T-helper 1 cell treated with Interleukin-12 subunit alpha and Interleukin-12 subunit beta and Interleukin-4 antibody, amounts not matched to agents 30 μg/mL and 1 μg/mL, for 36 hours (primary cell): ENCODE data around the gene PCNX1.
A peak's percentile ranks its signal among the peaks of the same experiment; 100 is the strongest.

ENCODE experiments used
- H3K27ac Mint-ChIP-seq: one replicate; pipeline ENCODE4 v1.8.0; 2021; ENCODE audit warnings: mild to moderate bottlenecking, mixed read lengths
- H3K27me3 Mint-ChIP-seq: one replicate; pipeline ENCODE4 v1.8.0; 2021; ENCODE audit warnings: low read depth, mixed read lengths
- H3K36me3 Mint-ChIP-seq: one replicate; pipeline ENCODE4 v1.8.0; 2021; ENCODE audit warnings: low read depth, mixed read lengths
- H3K4me1 Mint-ChIP-seq: one replicate; pipeline ENCODE4 v1.8.0; 2021; ENCODE audit warnings: low read depth, mixed read lengths
- H3K4me3 Mint-ChIP-seq: one replicate; pipeline ENCODE4 v1.8.0; 2021; ENCODE audit warnings: mild to moderate bottlenecking, moderate library complexity, mixed read lengths
- H3K9me3 Mint-ChIP-seq: one replicate; pipeline ENCODE4 v1.8.0; 2021; ENCODE audit warnings: mixed read lengths

The PCNX1 gene

DNA sequence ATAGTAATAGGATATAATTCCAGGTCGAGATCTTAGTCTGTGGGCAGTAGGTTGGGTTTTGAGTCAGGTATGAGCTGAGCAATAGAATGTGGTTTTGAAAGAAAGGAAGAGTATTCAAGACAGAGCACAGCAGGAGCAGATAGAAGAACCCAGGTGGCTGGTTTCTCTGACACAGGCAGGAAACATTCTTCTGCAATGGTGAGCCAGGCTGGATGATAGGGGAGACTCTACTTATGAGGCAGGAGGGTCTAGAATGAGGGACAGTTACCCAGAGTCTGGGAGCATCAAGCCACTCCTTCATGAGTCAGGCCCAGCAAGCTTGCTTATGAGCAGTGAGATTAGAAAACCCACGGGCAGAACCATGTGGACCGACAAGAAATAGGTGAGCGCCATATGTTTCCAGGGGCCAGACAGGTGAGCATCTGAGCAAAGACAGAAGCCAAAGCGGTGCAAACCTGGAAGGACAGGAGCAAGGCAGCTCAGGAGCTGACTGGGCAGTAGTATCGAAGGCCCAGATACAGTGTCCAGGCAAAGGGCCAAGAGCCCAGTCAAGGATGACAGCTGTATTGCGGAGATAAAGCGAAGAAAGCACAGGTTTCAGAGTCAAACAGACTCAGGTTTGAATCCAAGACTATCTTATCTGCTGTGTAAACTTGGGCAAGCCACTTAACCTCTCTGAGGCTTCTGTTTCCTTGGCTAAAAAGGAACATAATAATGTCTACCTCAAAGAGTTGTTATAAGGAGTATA is 22.5 kb upstream of the PCNX1 start:
- peak overlapping the region; percentile 56 for H3K4me3 Mint-ChIP-seq
- H3K27me3 Mint-ChIP-seq = no peaks in the 10 kb centered on the region
- peaks cover 75% of the 10 kb centered on the region for H3K4me1 Mint-ChIP-seq
- H3K27ac Mint-ChIP-seq = peak overlapping the region; percentile 80
- no peaks in the 10 kb centered on the region for H3K36me3 Mint-ChIP-seq
- H3K9me3 Mint-ChIP-seq = no peaks in the 10 kb centered on the region

- Mint-ChIP-seq H3K36me3 (no peaks in the 10 kb centered on the region), H3K4me3 (no peak overlapping the region), H3K9me3 (no peaks in the 10 kb centered on the region), H3K27me3 (no peaks in the 10 kb centered on the region), H3K4me1 (peaks cover 78% of the 10 kb centered on the region), H3K27ac (peak overlapping the region; percentile 21)
Measured at GRCh38 chr14:70885343-70886022, 21.8 kb upstream of the PCNX1 start.

DNA sequence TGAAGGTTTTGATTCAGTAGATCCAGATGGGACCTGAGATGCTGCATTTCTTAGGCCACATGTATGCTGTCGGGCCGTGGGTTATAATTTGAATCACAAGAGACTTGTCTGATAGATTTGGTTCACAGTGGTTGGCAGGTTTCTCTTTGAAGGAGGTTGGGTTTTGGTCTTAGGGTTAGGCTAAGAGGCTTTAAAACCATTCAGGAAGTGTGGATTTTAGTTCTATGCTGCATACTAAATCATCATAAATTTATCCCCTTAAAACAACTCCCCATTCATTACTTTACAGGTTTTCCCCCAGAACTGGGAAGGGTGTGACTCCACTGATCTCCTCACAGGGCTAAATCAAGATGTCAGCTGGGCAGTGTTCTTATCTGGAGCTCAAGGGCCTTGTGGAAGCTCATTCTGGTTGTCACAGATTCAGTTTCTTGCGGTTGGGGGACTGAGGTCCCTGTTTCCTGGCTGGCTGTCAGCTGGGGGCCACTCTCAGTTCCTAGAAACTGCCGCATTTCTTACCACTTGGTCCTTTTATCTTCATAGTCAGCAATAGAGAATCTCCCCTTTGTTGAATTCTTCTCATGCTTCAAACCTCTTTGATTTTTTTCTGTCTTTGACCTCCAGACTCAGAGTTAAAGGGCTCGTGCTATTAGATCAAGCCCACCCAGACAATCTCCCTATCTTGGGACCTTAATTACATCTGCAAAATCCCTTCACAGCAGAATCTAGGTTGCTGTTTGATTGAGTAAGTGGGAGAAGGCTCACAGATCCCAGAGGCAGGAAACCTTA is 20.6 kb upstream of the PCNX1 start:
- Mint-ChIP-seq H3K4me3 (peak overlapping the region; percentile 63), H3K27me3 (no peaks in the 10 kb centered on the region), H3K36me3 (no peaks in the 10 kb centered on the region), H3K27ac (peak overlapping the region; percentile 90), H3K9me3 (no peaks in the 10 kb centered on the region), H3K4me1 (peaks cover 81% of the 10 kb centered on the region)

DNA sequence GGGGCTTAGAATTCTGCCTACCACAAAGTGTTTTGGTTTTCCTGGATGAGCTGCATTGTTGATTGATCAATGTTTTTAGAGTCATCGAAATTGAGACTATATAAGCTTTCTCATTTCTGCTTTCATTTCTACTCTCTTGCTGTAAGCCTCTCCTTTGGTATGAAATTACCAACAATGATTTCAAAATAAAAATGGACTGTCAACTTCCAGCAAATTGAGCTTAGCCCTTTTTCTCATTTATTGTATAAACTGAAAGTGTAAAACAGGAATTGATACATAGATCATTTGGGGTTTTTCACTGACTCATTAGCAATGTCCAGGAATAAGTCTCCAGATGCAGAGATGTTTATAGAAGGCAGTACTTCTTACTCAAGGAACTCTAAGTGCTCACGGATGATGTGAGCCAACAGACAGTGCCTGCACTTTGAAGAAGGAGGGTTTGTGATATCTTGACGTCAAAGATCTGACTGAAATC is 20.0 kb upstream of the PCNX1 start:
- H3K27ac Mint-ChIP-seq = peak overlapping the region; percentile 90
- peaks cover 81% of the 10 kb centered on the region for H3K4me1 Mint-ChIP-seq
- H3K9me3 Mint-ChIP-seq = no peaks in the 10 kb centered on the region
- no peaks in the 10 kb centered on the region for H3K27me3 Mint-ChIP-seq
- peak overlapping the region; percentile 63 for H3K4me3 Mint-ChIP-seq
- H3K36me3 Mint-ChIP-seq = no peaks in the 10 kb centered on the region

- peak overlapping the region; percentile 63 for H3K4me3 Mint-ChIP-seq
- peaks cover 80% of the 10 kb centered on the region for H3K4me1 Mint-ChIP-seq
- peak overlapping the region; percentile 90 for H3K27ac Mint-ChIP-seq
- H3K36me3 Mint-ChIP-seq = peaks cover 2% of the 10 kb centered on the region
- no peaks in the 10 kb centered on the region for H3K9me3 Mint-ChIP-seq
- no peaks in the 10 kb centered on the region for H3K27me3 Mint-ChIP-seq
Measured at GRCh38 chr14:70887737-70888499, 19.3 kb upstream of the PCNX1 start.

DNA sequence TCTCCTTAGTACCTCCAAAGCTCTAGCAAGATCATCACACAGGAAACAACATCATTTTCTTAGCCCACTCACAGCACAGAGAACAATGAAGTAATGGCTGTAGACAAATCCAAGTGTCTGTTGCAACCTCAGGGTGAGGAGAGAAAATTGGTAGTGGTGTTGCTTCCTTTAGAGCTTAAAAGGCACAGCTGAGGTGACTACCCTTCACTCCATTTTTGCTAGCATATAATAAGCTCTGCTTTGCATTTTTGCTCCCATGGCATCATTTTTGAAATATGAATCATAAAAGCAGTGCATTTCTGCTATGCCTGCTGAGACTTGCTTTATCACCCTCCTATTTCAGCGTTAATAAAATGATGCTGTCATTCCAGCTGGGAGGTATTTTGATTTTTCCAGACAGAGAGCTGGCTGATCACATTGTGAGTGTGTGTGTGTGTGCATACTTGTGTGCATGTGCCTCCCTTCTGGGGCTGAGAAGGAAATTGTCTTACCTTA is 18.5 kb upstream of the PCNX1 start:
- peaks cover 80% of the 10 kb centered on the region for H3K4me1 Mint-ChIP-seq
- peak overlapping the region; percentile 55 for H3K27ac Mint-ChIP-seq
- H3K27me3 Mint-ChIP-seq = no peaks in the 10 kb centered on the region
- no peaks in the 10 kb centered on the region for H3K9me3 Mint-ChIP-seq
- no peak overlapping the region for H3K4me3 Mint-ChIP-seq
- H3K36me3 Mint-ChIP-seq = peaks cover 2% of the 10 kb centered on the region

GRCh38 chr14:70889555-70889954 is 17.7 kb upstream of the PCNX1 start:
- no peak overlapping the region for H3K4me3 Mint-ChIP-seq
- H3K27me3 Mint-ChIP-seq = no peaks in the 10 kb centered on the region
- peaks cover 2% of the 10 kb centered on the region for H3K36me3 Mint-ChIP-seq
- H3K4me1 Mint-ChIP-seq = peaks cover 81% of the 10 kb centered on the region
- no peaks in the 10 kb centered on the region for H3K9me3 Mint-ChIP-seq
- peak overlapping the region; percentile 23 for H3K27ac Mint-ChIP-seq

DNA sequence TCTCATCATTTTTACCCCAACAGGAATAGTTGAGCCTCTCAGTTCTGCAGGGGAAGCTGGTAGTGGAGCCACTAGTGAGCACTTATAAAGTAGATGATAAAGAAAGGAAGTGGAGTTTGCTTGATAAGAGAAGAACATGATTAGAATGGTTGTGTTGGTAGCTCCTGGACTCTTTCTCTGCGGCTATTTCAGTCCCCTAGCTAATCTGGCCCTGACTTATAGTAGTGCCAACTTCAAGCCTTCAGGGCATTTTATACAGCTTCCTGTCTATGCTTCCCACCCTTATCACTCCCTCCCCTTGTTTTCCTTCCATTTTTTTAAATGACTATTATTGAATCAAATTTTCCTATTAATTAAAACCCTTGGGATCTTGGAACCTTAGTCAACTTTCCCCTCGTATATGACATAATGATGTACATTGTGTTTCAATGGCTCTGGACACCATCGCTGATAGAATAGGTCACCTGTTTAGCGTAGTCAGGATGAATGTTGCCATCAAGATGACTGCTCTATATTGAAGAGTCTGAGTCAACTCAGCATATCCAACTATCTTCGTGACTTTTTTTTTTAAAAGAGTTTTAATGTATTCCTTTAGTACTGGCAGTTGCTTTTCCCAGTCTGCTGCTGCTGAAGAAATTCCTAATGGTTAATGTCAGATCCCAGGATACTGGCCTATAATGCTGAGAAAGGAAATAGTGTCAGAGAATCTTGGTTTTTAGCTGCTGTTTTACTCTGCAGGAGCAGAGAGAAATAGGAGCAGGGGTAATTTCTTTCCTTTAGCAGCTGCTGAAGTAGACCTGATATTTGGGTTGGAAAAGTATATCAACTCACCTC is 16.2 kb upstream of the PCNX1 start:
- no peaks in the 10 kb centered on the region for H3K9me3 Mint-ChIP-seq
- H3K27ac Mint-ChIP-seq = no peak overlapping the region
- peaks cover 2% of the 10 kb centered on the region for H3K36me3 Mint-ChIP-seq
- H3K27me3 Mint-ChIP-seq = no peaks in the 10 kb centered on the region
- H3K4me3 Mint-ChIP-seq = no peak overlapping the region
- peaks cover 76% of the 10 kb centered on the region for H3K4me1 Mint-ChIP-seq

DNA sequence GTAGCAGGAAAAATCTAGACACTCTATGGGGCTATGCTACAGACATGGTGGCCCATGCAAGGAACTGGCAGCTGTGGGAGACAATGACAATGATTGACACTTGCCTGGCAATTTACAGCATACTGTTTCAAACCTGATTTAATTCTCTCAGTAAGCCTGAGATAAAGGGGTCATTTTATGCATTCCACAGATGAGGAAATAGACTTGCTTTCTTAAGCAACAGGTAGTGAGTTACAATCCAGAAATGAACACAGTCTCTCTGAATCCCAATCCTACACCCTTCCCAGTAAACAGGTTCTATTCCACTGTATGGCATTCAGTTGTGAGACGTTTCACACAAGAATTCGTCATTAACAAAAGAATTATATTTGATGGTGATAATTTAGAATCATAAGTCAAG is 15.5 kb upstream of the PCNX1 start:
- H3K4me1 Mint-ChIP-seq = peaks cover 74% of the 10 kb centered on the region
- H3K9me3 Mint-ChIP-seq = peaks cover 6% of the 10 kb centered on the region
- H3K4me3 Mint-ChIP-seq = no peak overlapping the region
- peaks cover 8% of the 10 kb centered on the region for H3K36me3 Mint-ChIP-seq
- no peak overlapping the region for H3K27ac Mint-ChIP-seq
- H3K27me3 Mint-ChIP-seq = no peaks in the 10 kb centered on the region

DNA sequence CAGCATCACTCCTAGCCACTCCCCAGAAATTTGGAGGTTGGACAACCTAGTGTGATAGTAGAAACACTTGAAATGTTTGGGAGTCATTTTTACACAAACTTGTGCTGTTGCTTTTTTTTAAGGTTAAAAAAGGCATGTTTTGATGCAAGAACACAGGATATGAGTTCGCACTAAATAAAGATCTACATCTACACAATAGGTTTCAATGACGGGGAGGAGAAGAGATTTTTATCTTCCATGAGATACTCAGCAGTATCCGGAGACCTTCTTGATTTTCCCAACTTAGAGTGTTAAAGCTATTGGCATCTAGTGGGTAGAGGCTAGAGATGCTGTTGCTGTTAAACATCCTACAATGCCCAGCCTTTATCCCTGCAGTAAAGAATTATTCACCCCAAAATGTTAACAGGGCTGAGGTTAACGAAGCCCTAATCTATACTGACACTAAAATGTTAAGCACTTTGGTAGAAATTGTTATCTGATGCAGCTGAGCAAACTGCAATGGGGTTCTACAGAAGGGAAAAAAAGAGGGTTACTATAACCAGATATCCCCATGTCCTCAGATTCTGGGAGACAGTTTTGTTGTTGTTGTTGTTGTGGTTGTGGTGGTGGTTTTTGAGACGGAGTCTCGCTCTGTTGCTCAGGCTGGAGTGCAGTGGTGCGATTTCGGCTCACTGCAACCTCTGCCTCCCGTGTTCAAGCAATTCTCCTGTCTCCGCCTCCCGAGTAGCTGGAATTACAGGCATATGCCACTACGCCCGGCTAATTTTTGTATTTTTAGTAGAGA is 14.0 kb upstream of the PCNX1 start:
- H3K27me3 Mint-ChIP-seq = no peaks in the 10 kb centered on the region
- peak overlapping the region; percentile 42 for H3K4me3 Mint-ChIP-seq
- H3K9me3 Mint-ChIP-seq = peaks cover 9% of the 10 kb centered on the region
- H3K36me3 Mint-ChIP-seq = peaks cover 8% of the 10 kb centered on the region
- H3K27ac Mint-ChIP-seq = peak overlapping the region; percentile 84
- peaks cover 67% of the 10 kb centered on the region for H3K4me1 Mint-ChIP-seq

GRCh38 chr14:70893858-70894291 is 13.4 kb upstream of the PCNX1 start:
- peak overlapping the region; percentile 84 for H3K27ac Mint-ChIP-seq
- peaks cover 62% of the 10 kb centered on the region for H3K4me1 Mint-ChIP-seq
- peaks cover 9% of the 10 kb centered on the region for H3K9me3 Mint-ChIP-seq
- peaks cover 8% of the 10 kb centered on the region for H3K36me3 Mint-ChIP-seq
- peak overlapping the region; percentile 42 for H3K4me3 Mint-ChIP-seq
- H3K27me3 Mint-ChIP-seq = no peaks in the 10 kb centered on the region

DNA sequence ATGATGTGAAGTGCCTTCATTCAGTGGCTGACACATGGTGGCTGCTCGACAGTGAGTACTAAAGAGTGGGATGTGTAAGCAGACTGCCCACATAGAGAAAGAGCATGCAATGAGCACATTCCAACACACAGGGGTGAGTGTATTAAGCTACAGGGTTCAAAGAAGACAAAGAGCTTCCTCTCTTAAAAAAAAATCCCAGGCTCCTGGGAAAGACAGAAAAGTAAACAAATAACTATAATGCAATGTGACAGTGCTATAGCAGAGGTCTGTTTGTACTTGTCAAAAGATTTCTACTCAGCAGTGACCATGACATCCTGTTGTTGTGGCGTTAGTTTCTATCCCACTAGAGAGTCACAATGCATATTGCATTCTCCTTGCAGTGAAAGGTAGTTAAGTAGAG is 12.4 kb upstream of the PCNX1 start:
- Mint-ChIP-seq H3K27ac (peak overlapping the region; percentile 84), H3K4me1 (peaks cover 56% of the 10 kb centered on the region), H3K9me3 (peaks cover 9% of the 10 kb centered on the region), H3K4me3 (peak overlapping the region; percentile 34), H3K36me3 (peaks cover 10% of the 10 kb centered on the region), H3K27me3 (no peaks in the 10 kb centered on the region)

DNA sequence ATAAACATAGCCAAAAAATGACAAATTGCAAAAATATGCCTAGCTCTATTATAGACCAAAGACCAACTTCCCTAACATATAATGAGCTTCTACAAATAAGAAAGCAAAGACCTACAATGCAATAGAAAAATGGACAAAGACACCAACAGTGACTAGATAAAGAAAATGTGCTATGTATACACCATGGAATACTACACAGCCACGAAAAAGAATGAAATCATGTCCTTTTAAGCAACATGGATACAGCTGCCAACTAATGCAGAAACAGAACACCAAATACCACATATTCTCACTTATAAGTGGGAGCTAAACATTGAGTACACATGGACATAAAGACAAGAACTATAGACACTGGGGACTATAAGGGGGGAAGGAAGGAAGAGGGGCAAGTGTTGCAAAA is 10.9 kb upstream of the PCNX1 start:
- peaks cover 52% of the 10 kb centered on the region for H3K4me1 Mint-ChIP-seq
- H3K27ac Mint-ChIP-seq = no peak overlapping the region
- no peaks in the 10 kb centered on the region for H3K27me3 Mint-ChIP-seq
- H3K9me3 Mint-ChIP-seq = peaks cover 9% of the 10 kb centered on the region
- no peak overlapping the region for H3K4me3 Mint-ChIP-seq
- peaks cover 10% of the 10 kb centered on the region for H3K36me3 Mint-ChIP-seq
